Astrocyte of the spinal cord (primary cell): ENCODE data around the gene ADGRD1.

Source experiments
- DNase-seq: peaks from one replicate; pipeline ENCODE4 v3.0.0; 2011; ENCODE audit warnings: low read depth, low spot score
- H3K4me3 ChIP-seq: 2 replicates; pipeline ENCODE4 v1.5.1; 2011; ENCODE audit warnings: low read depth, mild to moderate bottlenecking, low read length, moderate library complexity
- CTCF ChIP-seq: IDR thresholded peaks from 2 replicates; pipeline ENCODE4 v1.5.1; 2012; ENCODE audit warnings: low read depth, mild to moderate bottlenecking, low read length, inconsistent platforms
- in situ Hi-C: cut with HindIII; loops from 2 replicates; pipeline ENCODE4 v1.10.0; 2017; ENCODE audit warnings: low sequenced_read_pairs

ADGRD1 gene

DNA sequence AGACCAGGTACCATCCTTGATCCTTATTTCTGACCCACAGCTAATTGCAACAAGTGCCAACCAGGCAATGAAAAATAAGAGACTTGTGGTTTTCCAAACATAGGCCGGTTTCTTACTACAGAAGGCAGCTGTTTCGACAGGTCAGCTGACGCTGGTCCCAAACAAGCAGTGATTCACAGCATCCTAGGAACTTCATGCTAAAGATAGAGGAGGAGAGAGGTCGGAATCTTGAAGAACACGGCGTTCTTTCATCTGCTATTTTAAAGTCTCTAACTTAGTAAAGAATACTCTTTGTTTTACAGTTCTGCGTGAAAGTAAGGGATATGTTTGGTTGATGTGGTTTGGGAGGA is 28.1 kb upstream of the ADGRD1 start:
- DNase-seq, result no peak
- no peak for TF ChIP-seq CTCF
- no peak overlapping the region for H3K4me3 ChIP-seq
- in situ Hi-C loops, result no loop called here

DNA sequence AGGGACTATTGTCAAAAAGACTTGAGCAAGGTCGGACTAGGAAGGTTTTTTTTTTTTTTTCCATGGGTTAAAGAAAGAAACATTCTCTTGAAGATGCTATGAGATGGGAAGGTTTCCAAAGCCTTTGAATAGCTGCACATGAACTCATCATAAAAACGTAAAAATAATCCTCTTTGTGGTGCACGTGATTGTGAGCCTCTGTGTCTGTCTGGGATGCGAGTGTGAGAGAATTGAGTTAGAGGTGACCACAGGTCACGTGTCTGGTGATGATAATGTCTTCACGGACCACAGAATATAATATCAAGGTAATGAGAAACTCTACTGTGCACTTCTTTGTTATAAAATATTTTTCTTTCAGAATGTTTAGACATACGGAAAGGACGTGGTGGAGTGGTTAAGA is 24.3 kb upstream of the ADGRD1 start:
- TF ChIP-seq CTCF, result no peak
- no peak for DNase-seq
- in situ Hi-C loops, result no loop called here
- no peak overlapping the region for H3K4me3 ChIP-seq

DNA sequence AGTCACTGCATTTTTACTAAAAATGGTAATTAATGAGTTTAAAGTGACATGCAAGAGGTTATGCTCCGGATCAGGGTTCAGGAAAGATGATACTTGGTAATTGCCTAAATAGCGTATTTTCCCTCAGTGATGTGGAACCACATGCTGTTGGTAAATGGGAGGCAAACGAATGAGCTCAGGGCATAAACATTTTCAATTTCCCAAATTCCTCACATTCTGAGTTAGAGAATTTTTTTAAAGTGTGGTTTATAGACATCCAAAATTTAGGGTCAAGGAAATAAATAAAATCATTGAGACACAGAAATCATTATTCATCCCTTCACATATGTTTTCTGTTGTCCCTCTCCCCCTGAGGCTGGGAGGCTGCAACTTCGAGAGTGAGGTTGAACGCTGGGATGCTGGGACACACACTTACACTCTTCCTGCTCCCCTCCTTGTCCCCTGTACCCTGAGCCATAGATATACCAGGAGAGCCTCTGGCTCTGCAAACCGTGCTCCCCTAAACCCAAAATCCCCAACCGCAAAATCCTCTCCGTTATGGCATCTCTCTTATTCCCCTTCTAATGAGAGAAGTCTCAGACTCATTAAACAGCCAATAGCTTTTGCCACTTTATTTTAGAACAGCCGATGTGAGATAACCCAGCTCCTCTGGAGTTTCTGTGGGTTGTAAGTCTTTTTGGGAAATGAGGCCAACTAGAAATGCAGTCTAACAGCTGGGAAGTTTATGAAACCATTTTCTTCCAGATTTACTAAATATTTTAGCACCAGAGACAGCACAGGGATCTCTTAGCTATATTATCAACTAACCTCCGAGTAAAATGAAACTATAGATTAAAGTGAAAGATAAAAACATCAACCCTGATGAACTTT is 21.4 kb upstream of the ADGRD1 start:
- H3K4me3 ChIP-seq, result no peak overlapping the region
- no peak for TF ChIP-seq CTCF
- DNase-seq, result no peak
- in situ Hi-C loops, result no loop called here

- H3K4me3 ChIP-seq, result no peak overlapping the region
- no peak for DNase-seq
- TF ChIP-seq CTCF, result no peak
- in situ Hi-C loops, result no loop called here
These were observed 20.3 kb upstream of the ADGRD1 start for GRCh38 chr12:130933269-130933995.

DNA sequence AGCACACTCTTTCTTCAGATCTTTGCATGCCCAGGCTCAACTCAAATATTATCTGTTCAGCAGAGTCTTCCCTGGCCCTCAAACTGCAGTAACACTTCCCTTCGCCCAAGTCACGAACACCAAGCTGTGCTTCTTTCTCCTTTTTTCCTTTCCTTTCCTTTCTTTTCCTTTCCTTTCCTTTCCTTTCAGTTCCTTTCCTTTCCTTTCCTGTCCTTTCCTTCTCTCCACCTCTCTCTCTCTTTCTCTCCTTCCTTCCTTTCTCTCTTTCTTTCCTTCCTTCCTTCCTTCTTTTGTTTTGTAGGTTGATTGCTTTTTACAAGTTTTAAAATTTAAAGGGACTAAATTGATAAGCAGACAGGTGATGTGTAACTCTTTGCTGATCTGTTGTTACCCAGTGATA is 19.0 kb upstream of the ADGRD1 start:
- no peak for DNase-seq
- no peak for TF ChIP-seq CTCF
- in situ Hi-C loops, result no loop called here

GRCh38 chr12:130936561-130936960 is 17.1 kb upstream of the ADGRD1 start:
- DNase-seq, result no peak
- in situ Hi-C loops, result no loop called here
- H3K4me3 ChIP-seq, result no peak overlapping the region
- TF ChIP-seq CTCF, result no peak

More for the DNA sequence above, 19.0 kb upstream of the ADGRD1 start:
- H3K4me3 ChIP-seq, result no peak overlapping the region
